ENCODE measurements around the gene TPSD1. TPM values are rescaled to one million over a fixed set of nuclear protein-coding genes. Genes with fewer than 3 reads are reported as not detected.

TPSD1 gene
- total RNA-seq, 1 experiment from 2014 or later: not detected

- BruUV-seq (replicated peaks): no TSS peak
- TF ChIP-seq EZH2 (IDR thresholded peaks at IDR 0.05; ENCODE audit: low read depth): no peak
- TF ChIP-seq CTCF (conservative IDR thresholded peaks at IDR 0.05): no peak
- Histone ChIP-seq H3K4me3 (no peak overlapping the region), H3K4me2 (no peak overlapping the region), H3K36me3 (ENCODE audit: low read depth) (no peaks in the 10 kb centered on the region), H3K9me3 (ENCODE audit: insufficient read depth, low read depth) (no peaks in the 10 kb centered on the region), H3F3A (ENCODE audit: insufficient read depth, low read depth) (no peaks in the 10 kb centered on the region; the same call in 1 of the 2 replicates), H3K27me3 (ENCODE audit: insufficient read depth, low read depth) (peaks cover 54% of the 10 kb centered on the region), H3K79me2 (ENCODE audit: low read depth) (no peaks in the 10 kb centered on the region), H4K20me1 (ENCODE audit: insufficient read depth) (no peaks in the 10 kb centered on the region), H3K9me2 (ENCODE audit: insufficient read depth) (no peaks in the 10 kb centered on the region), H2AFZ (no peak overlapping the region), H3K4me1 (replicated peaks; ENCODE audit: insufficient read depth) (no peaks in the 10 kb centered on the region), H3K27ac (no peak overlapping the region)
- no peak for DNase-seq
- POLR2A ChIA-PET (ENCODE audit: unreplicated experiment): no interaction called here
- intact Hi-C loops (cut with micrococcal nuclease; ENCODE audit: unreplicated experiment): no loop called here
- CTCF ChIA-PET: no interaction called here
Observed at GRCh38 chr16:1279945-1280589, 24.2 kb downstream of the TPSD1 start.

- no peaks in the 10 kb centered on the region for H3K36me3 ChIP-seq (ENCODE audit: low read depth)
- no peaks in the 10 kb centered on the region for H3K79me2 ChIP-seq (ENCODE audit: low read depth)
- no peak overlapping the region for H3K4me3 ChIP-seq
- BruUV-seq (replicated peaks): no TSS peak
- intact Hi-C loops (cut with micrococcal nuclease; ENCODE audit: unreplicated experiment): no loop called here
- ChIA-PET CTCF (no interaction called here), POLR2A (ENCODE audit: unreplicated experiment) (interaction anchor here (0.5 kb wide), 1 partner anchor 62 kb away, joined by 9 read pairs; no protein-coding TSS in a partner anchor)
- no peaks in the 10 kb centered on the region for H3K9me2 ChIP-seq (ENCODE audit: insufficient read depth)
- no peak overlapping the region for H2AFZ ChIP-seq
- no peaks in the 10 kb centered on the region for H3K9me3 ChIP-seq (ENCODE audit: insufficient read depth, low read depth)
- TF ChIP-seq EZH2 (IDR thresholded peaks at IDR 0.05; ENCODE audit: low read depth): no peak
- no peak for TF ChIP-seq CTCF (conservative IDR thresholded peaks at IDR 0.05)
- no peaks in the 10 kb centered on the region for H4K20me1 ChIP-seq (ENCODE audit: insufficient read depth)
- H3F3A ChIP-seq (ENCODE audit: insufficient read depth, low read depth): no peaks in the 10 kb centered on the region; the same call in 1 of the 2 replicates
- peaks cover 55% of the 10 kb centered on the region for H3K27me3 ChIP-seq (ENCODE audit: insufficient read depth, low read depth)
- no peak overlapping the region for H3K4me2 ChIP-seq
- no peak for DNase-seq
- no peaks in the 10 kb centered on the region for H3K4me1 ChIP-seq (replicated peaks; ENCODE audit: insufficient read depth)
- H3K27ac ChIP-seq: no peak overlapping the region
Observed at GRCh38 chr16:1280783-1281182, 24.9 kb downstream of the TPSD1 start.

GRCh38 chr16:1281517-1281916, 25.6 kb downstream of the TPSD1 start:
- DNase-seq: no peak
- H3K9me2 ChIP-seq (ENCODE audit: insufficient read depth): no peaks in the 10 kb centered on the region
- H3K27ac ChIP-seq: no peak overlapping the region
- no peak overlapping the region for H3K4me2 ChIP-seq
- intact Hi-C loops (cut with micrococcal nuclease; ENCODE audit: unreplicated experiment): no loop called here
- H4K20me1 ChIP-seq (ENCODE audit: insufficient read depth): no peaks in the 10 kb centered on the region
- POLR2A ChIA-PET (ENCODE audit: unreplicated experiment): no interaction called here
- H2AFZ ChIP-seq: no peak overlapping the region
- H3K36me3 ChIP-seq (ENCODE audit: low read depth): no peaks in the 10 kb centered on the region
- peaks cover 54% of the 10 kb centered on the region for H3K27me3 ChIP-seq (ENCODE audit: insufficient read depth, low read depth)
- H3K9me3 ChIP-seq (ENCODE audit: insufficient read depth, low read depth): no peaks in the 10 kb centered on the region
- no TSS peak for BruUV-seq (replicated peaks)
- CTCF ChIA-PET: no interaction called here
- no peaks in the 10 kb centered on the region for H3K79me2 ChIP-seq (ENCODE audit: low read depth)
- no peaks in the 10 kb centered on the region; the same call in 1 of the 2 replicates for H3F3A ChIP-seq (ENCODE audit: insufficient read depth, low read depth)
- H3K4me3 ChIP-seq: no peak overlapping the region
- no peak for TF ChIP-seq CTCF (conservative IDR thresholded peaks at IDR 0.05)
- no peak for TF ChIP-seq EZH2 (IDR thresholded peaks at IDR 0.05; ENCODE audit: low read depth)
- no peaks in the 10 kb centered on the region for H3K4me1 ChIP-seq (replicated peaks; ENCODE audit: insufficient read depth)
